Endothelial cell of umbilical vein (primary cell): ENCODE results near the gene XRN1. TPM values are rescaled to one million over a fixed set of nuclear protein-coding genes. Genes with fewer than 3 reads are reported as not detected.
"Not testable (repeated sequence)": the region's sequence is repeated elsewhere in the genome, so short reads cannot be mapped to it uniquely, and the experiment has no call there.

Experiments
- BruUV-seq: library from RNA; stranded (reverse); fragments of 400-500 nt; replicated peaks from 2 replicates; lab custom pipeline; 2021; lab: Mats Ljungman, UMichigan
- CTCF ChIA-PET: fragments of 300-600, 350-600 bp; sonication (Branson Sonifier 250); formaldehyde crosslinking; loops from one replicate; lab custom pipeline; 2021; ENCODE audit warnings: antibody characterized with exemption, inconsistent platforms; lab: Charles Lee
- POLR2A ChIA-PET: fragments of 300-600, 350-600 bp; sonication (Branson Sonifier 250); formaldehyde crosslinking; loops from one replicate; lab custom pipeline; 2021; ENCODE audit warnings: antibody characterized with exemption, inconsistent platforms; lab: Charles Lee
- DNase-seq: peaks from one replicate; pipeline ENCODE4 v3.0.0-alpha.2; 2011; ENCODE audit warnings: low read depth, low spot score
- FAIRE-seq: peaks from 2 replicates; lab custom pipeline; 2011; peaks lifted over from hg19 to GRCh38; lab: Jason Lieb, UNC
- H2AFZ ChIP-seq: 2 replicates; pipeline ENCODE4 v1.6.0; 2012; ENCODE audit warnings: low read depth, low read length, control low read depth, inconsistent platforms
- H3K27ac ChIP-seq: 2 replicates; pipeline ENCODE4 v1.5.1; 2011; ENCODE audit warnings: low read depth, mild to moderate bottlenecking, control low read depth, low read length, moderate library complexity; ENCODE audit not compliant: insufficient read depth
- H3K27me3 ChIP-seq, 2 experiments: 2 replicates each; pipeline versions ENCODE4 v1.6.0 to v1.6.1; 2011; ENCODE audit warnings: low read length in 2 of 2, mixed read lengths in 1 of 2; ENCODE audit not compliant: control insufficient read depth in 2 of 2, insufficient read depth in 2 of 2
- H3K36me3 ChIP-seq, 2 experiments: 2 replicates in 1 of 2; 3 replicates in 1 of 2; pipeline ENCODE4 v1.5.1; 2011; ENCODE audit warnings: low read length in 2 of 2, mild to moderate bottlenecking in 1 of 2, moderate library complexity in 1 of 2; ENCODE audit not compliant: control insufficient read depth in 2 of 2, insufficient read depth in 2 of 2; ENCODE audit errors: extremely low read depth in 1 of 2
- H3K4me1 ChIP-seq: 3 replicates; pipeline ENCODE4 v1.5.1; 2011; ENCODE audit warnings: mild to moderate bottlenecking, low read length; ENCODE audit not compliant: control insufficient read depth, insufficient read depth; ENCODE audit errors: extremely low read depth
- H3K4me2 ChIP-seq: 2 replicates; pipeline ENCODE4 v1.6.1; 2011; ENCODE audit warnings: low read length, control low read depth, mixed read lengths; ENCODE audit not compliant: insufficient read depth
- H3K4me3 ChIP-seq, 3 experiments: fragments of 200-600 bp in 1 of 3; sonication (generic), shearing (Covaris generic) in 1 of 3; replicated peaks in 1 of 3; 2 replicates each; pipeline ENCODE4 v1.5.1; 2011 to 2016; ENCODE audit warnings: control low read depth in 3 of 3, low read length in 3 of 3, mild to moderate bottlenecking in 2 of 3, inconsistent platforms in 1 of 3, low read depth in 1 of 3, moderate library complexity in 1 of 3; ENCODE audit not compliant: insufficient read depth in 1 of 3
- H3K79me2 ChIP-seq: 2 replicates; pipeline ENCODE4 v1.6.0; 2012; ENCODE audit warnings: low read length, inconsistent platforms; ENCODE audit not compliant: control insufficient read depth, insufficient read depth
- H3K9ac ChIP-seq: replicated peaks from 2 replicates; pipeline ENCODE3; 2011; ENCODE audit warnings: low read length, control low read depth; ENCODE audit not compliant: insufficient read depth; ENCODE audit errors: extremely low read depth
- H3K9me1 ChIP-seq: replicated peaks from 3 replicates; pipeline ENCODE4 v1.6.0; 2011; ENCODE audit warnings: mild to moderate bottlenecking, low read length; ENCODE audit not compliant: control insufficient read depth, insufficient read depth; ENCODE audit errors: extremely low read depth
- H3K9me3 ChIP-seq: replicated peaks from 2 replicates; pipeline ENCODE4 v1.5.1; 2012; ENCODE audit warnings: low read length, inconsistent platforms; ENCODE audit not compliant: control insufficient read depth, insufficient read depth
- H4K20me1 ChIP-seq: replicated peaks from 2 replicates; pipeline ENCODE3; 2011; ENCODE audit warnings: mild to moderate bottlenecking, low read length; ENCODE audit not compliant: control insufficient read depth, insufficient read depth; ENCODE audit errors: extremely low read depth
- EZH2 ChIP-seq: IDR thresholded peaks from 2 replicates; pipeline ENCODE4 v1.6.1; 2012; ENCODE audit warnings: borderline replicate concordance, low read depth, mild to moderate bottlenecking, moderate library complexity, low read length, inconsistent platforms; ENCODE audit not compliant: severe bottlenecking
- FOS ChIP-seq: IDR thresholded peaks from 2 replicates; pipeline ENCODE4 v1.6.1; 2011; ENCODE audit warnings: mild to moderate bottlenecking, low read length, moderate library complexity, borderline replicate concordance; ENCODE audit not compliant: insufficient read depth
- GATA2 ChIP-seq: IDR thresholded peaks from 2 replicates; pipeline ENCODE4 v1.7.0; 2011; ENCODE audit warnings: low read depth, mild to moderate bottlenecking, moderate library complexity, mixed read lengths, low read length; ENCODE audit not compliant: insufficient read length, insufficient read depth
- JUN ChIP-seq: IDR thresholded peaks from 2 replicates; pipeline ENCODE4 v1.6.1; 2011; ENCODE audit warnings: borderline replicate concordance, low read depth; ENCODE audit not compliant: insufficient read length, insufficient read depth
- MAX ChIP-seq: IDR thresholded peaks from 2 replicates; pipeline ENCODE4 v1.6.1; 2011; ENCODE audit not compliant: insufficient read depth, insufficient read length
- MYC ChIP-seq: IDR thresholded peaks from one replicate; pipeline ENCODE4 v1.6.1; 2011; ENCODE audit warnings: mild to moderate bottlenecking, low read depth, low read length
- POLR2A ChIP-seq: IDR thresholded peaks from 2 replicates; pipeline ENCODE4 v1.6.1; 2012; ENCODE audit warnings: low read depth, mild to moderate bottlenecking, control low read depth, low read length
- POLR2AphosphoS5 ChIP-seq: IDR thresholded peaks from 2 replicates; pipeline ENCODE4 v1.6.1; 2012; ENCODE audit warnings: low read depth, mild to moderate bottlenecking, control low read depth, low read length, moderate library complexity; ENCODE audit not compliant: insufficient read depth
- dilution Hi-C: fragments of 300-500 bp; cut with MboI; formaldehyde crosslinking; loops from one replicate; pipeline ENCODE4 v1.15.0; 2019; ENCODE audit warnings: low sequenced_read_pairs; ENCODE audit not compliant: extremely low pct_ligation_motif_present
- intact Hi-C: fragments of 100-400 bp; cut with micrococcal nuclease; formaldehyde crosslinking; loops from one replicate; pipeline ENCODE4 v1.10.0; 2022
- polyA plus RNA-seq, 4 experiments: library from polyadenylated mRNA; depleted of rRNA in 3 of 4; stranded (reverse) in 3 of 4; unstranded in 1 of 4; fragments of >200 nt; gene quantifications; 2 replicates each; pipeline versions ENCODE4 v1.2.1 to v1.2.3, GENCODE V29; 2011 to 2012; ENCODE audit warnings: missing spikeins in 1 of 4
- total RNA-seq: library from RNA; stranded (reverse); gene quantifications from 2 replicates; pipeline ENCODE4 v1.2.3, GENCODE V29; 2021
- TF ChIP-seq, protein P1 (sequence below), 2 donors: IDR thresholded peaks; 1 replicate in 1 of 2; 2 replicates in 1 of 2; pipeline ENCODE4 v1.5.1; 2011; ENCODE audit warnings: low read length in 2 of 2, mild to moderate bottlenecking in 2 of 2, moderate library complexity in 2 of 2, control low read depth in 1 of 2, inconsistent platforms in 1 of 2, low read depth in 1 of 2; ENCODE audit not compliant: insufficient read depth in 1 of 2; ENCODE audit errors: extremely low read depth in 1 of 2

Gene XRN1
- total and polyA plus RNA-seq, 2 donors (not counting 3 experiments of a cell fraction or from before 2014, with no cell fraction given) = 4.4 to 40.0 TPM

- dilution Hi-C loops = no loop called here
Measured at GRCh38 chr3:142353571-142353970, 94.3 kb downstream of the XRN1 start.

GRCh38 chr3:142352698-142353097 lies 95.1 kb downstream of the XRN1 start:
- H3K9me1 ChIP-seq, H3K27me3 ChIP-seq, H3K9ac ChIP-seq, H4K20me1 ChIP-seq, H3K4me2 ChIP-seq, H3K4me3 ChIP-seq, FAIRE-seq, POLR2A ChIA-PET, intact Hi-C loops, H3K4me1 ChIP-seq, H2AFZ ChIP-seq, DNase-seq, BruUV-seq, H3K79me2 ChIP-seq, dilution Hi-C loops, H3K9me3 ChIP-seq, H3K27ac ChIP-seq, CTCF ChIA-PET: not testable (repeated sequence)
- peaks cover 11 to 17% of the 10 kb centered on the region in 2 experiments for H3K36me3 ChIP-seq

More at GRCh38 chr3:142353571-142353970, 94.3 kb downstream of the XRN1 start:
- CTCF ChIA-PET = no interaction called here
- no peaks in the 10 kb centered on the region for H3K79me2 ChIP-seq
- no peaks in the 10 kb centered on the region for H4K20me1 ChIP-seq
- no peak overlapping the region for H3K9ac ChIP-seq
- no peaks in the 10 kb centered on the region for H3K9me3 ChIP-seq
- BruUV-seq = no TSS peak
- peaks cover 9% of the 10 kb centered on the region for H3K4me1 ChIP-seq
- no peak for TF ChIP-seq MAX
- no peak for TF ChIP-seq POLR2A
- TF ChIP-seq EZH2 = no peak
- TF ChIP-seq, protein P1, sequence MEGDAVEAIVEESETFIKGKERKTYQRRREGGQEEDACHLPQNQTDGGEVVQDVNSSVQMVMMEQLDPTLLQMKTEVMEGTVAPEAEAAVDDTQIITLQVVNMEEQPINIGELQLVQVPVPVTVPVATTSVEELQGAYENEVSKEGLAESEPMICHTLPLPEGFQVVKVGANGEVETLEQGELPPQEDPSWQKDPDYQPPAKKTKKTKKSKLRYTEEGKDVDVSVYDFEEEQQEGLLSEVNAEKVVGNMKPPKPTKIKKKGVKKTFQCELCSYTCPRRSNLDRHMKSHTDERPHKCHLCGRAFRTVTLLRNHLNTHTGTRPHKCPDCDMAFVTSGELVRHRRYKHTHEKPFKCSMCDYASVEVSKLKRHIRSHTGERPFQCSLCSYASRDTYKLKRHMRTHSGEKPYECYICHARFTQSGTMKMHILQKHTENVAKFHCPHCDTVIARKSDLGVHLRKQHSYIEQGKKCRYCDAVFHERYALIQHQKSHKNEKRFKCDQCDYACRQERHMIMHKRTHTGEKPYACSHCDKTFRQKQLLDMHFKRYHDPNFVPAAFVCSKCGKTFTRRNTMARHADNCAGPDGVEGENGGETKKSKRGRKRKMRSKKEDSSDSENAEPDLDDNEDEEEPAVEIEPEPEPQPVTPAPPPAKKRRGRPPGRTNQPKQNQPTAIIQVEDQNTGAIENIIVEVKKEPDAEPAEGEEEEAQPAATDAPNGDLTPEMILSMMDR (IDR thresholded peaks at IDR 0.05; ENCODE audit: extremely low read depth in 1 of 2, insufficient read depth in 1 of 2, low read depth in 1 of 2, low read length in 2 of 2) = no peak
- no peak for TF ChIP-seq MYC
- TF ChIP-seq JUN = no peak
- TF ChIP-seq GATA2 = no peak
- no peak for TF ChIP-seq FOS
- no peak for TF ChIP-seq POLR2AphosphoS5
- H3K27ac ChIP-seq = no peak overlapping the region
- no peaks in the 10 kb centered on the region for H3K27me3 ChIP-seq
- H3K9me1 ChIP-seq = no peaks in the 10 kb centered on the region
- H3K36me3 ChIP-seq = peaks cover 11 to 17% of the 10 kb centered on the region in 2 experiments
- no peak overlapping the region for H3K4me2 ChIP-seq
- POLR2A ChIA-PET = no interaction called here
- no peak overlapping the region for H3K4me3 ChIP-seq
- H2AFZ ChIP-seq = no peak overlapping the region
- no peak for FAIRE-seq
- no peak for DNase-seq
- intact Hi-C loops = no loop called here
